Kidney epithelial cell (primary cell): ENCODE measurements around the gene ITPK1. TPM values are rescaled to one million over a fixed set of nuclear protein-coding genes. Genes with fewer than 3 reads are reported as not detected.

Experiments
- DNase-seq: peaks from one replicate; pipeline ENCODE4 v3.0.0-alpha.2; 2010; ENCODE audit warnings: low read depth
- H3K27me3 ChIP-seq: 2 replicates; pipeline ENCODE4 v1.6.0; 2011; ENCODE audit warnings: low read length; ENCODE audit not compliant: control insufficient read depth, insufficient read depth
- H3K36me3 ChIP-seq: 2 replicates; pipeline ENCODE4 v1.5.1; 2011; ENCODE audit warnings: low read length; ENCODE audit not compliant: control insufficient read depth, insufficient read depth
- H3K4me3 ChIP-seq: 2 replicates; pipeline ENCODE4 v1.5.1; 2011; ENCODE audit warnings: low read depth, mild to moderate bottlenecking, control low read depth, low read length
- CTCF ChIP-seq: IDR thresholded peaks from 2 replicates; pipeline ENCODE4 v1.5.1; 2011; ENCODE audit warnings: mild to moderate bottlenecking, moderate library complexity, low read length, control low read depth, inconsistent platforms; ENCODE audit not compliant: insufficient read depth, poor library complexity, severe bottlenecking
- total RNA-seq: library from RNA; depleted of rRNA; stranded (reverse); fragments of >200 nt; gene quantifications from 2 replicates; pipeline ENCODE4 v1.2.3, GENCODE V29; 2015

ITPK1 gene
- total RNA-seq, 1 donor from 2014 or later, result 21.3 TPM

GRCh38 chr14:93042968-93043940, 72.5 kb downstream of the ITPK1 start:
- Histone ChIP-seq H3K36me3 (no peaks in the 10 kb centered on the region), H3K27me3 (no peaks in the 10 kb centered on the region), H3K4me3 (no peak overlapping the region)
- DNase-seq, result no peak
- no peak for TF ChIP-seq CTCF

GRCh38 chr14:93041830-93042229, 73.9 kb downstream of the ITPK1 start:
- DNase-seq, result no peak
- no peak overlapping the region for H3K4me3 ChIP-seq
- no peaks in the 10 kb centered on the region for H3K27me3 ChIP-seq
- no peak for TF ChIP-seq CTCF
- H3K36me3 ChIP-seq, result no peaks in the 10 kb centered on the region

- Histone ChIP-seq H3K36me3 (no peaks in the 10 kb centered on the region), H3K4me3 (no peak overlapping the region), H3K27me3 (no peaks in the 10 kb centered on the region)
- no peak for TF ChIP-seq CTCF
- no peak for DNase-seq
Measured at GRCh38 chr14:93040982-93041381, 74.7 kb downstream of the ITPK1 start.

- DNase-seq, result no peak
- H3K27me3 ChIP-seq, result no peaks in the 10 kb centered on the region
- TF ChIP-seq CTCF, result no peak
- H3K4me3 ChIP-seq, result no peak overlapping the region
- H3K36me3 ChIP-seq, result no peaks in the 10 kb centered on the region
Measured at GRCh38 chr14:93040443-93040842, 75.3 kb downstream of the ITPK1 start.

GRCh38 chr14:93039649-93040315, 75.9 kb downstream of the ITPK1 start:
- Histone ChIP-seq H3K27me3 (no peaks in the 10 kb centered on the region), H3K36me3 (no peaks in the 10 kb centered on the region), H3K4me3 (no peak overlapping the region)
- DNase-seq, result no peak
- no peak for TF ChIP-seq CTCF

GRCh38 chr14:93037351-93037750, 78.4 kb downstream of the ITPK1 start:
- Histone ChIP-seq H3K36me3 (no peaks in the 10 kb centered on the region), H3K27me3 (no peaks in the 10 kb centered on the region), H3K4me3 (no peak overlapping the region)
- DNase-seq, result no peak
- TF ChIP-seq CTCF, result no peak
